ENCODE results near the gene GPAT3.
"Not testable (repeated sequence)": the region's sequence is repeated elsewhere in the genome, so short reads cannot be mapped to it uniquely, and the experiment has no call there.

DNA sequence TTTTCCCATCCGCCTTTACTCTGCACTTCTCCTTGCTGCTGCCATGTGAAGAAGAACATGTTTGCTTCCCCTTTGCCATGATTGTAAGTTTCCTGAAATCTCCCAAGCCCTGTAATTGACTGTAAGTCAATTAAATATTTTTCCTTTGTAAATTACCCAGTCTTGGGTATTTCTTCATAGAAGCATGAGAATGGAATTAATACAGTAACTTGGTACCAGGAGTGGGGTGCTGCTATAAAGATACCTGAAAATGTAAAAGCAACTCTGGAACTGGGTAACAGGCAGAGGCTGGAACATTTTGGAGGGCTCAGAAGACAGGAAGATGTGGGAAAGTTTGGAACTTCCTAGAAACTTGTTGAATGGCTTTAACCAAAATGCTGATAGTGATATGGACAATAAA lies 86.2 kb downstream of the GPAT3 start:
- TF ChIP-seq, protein P1, sequence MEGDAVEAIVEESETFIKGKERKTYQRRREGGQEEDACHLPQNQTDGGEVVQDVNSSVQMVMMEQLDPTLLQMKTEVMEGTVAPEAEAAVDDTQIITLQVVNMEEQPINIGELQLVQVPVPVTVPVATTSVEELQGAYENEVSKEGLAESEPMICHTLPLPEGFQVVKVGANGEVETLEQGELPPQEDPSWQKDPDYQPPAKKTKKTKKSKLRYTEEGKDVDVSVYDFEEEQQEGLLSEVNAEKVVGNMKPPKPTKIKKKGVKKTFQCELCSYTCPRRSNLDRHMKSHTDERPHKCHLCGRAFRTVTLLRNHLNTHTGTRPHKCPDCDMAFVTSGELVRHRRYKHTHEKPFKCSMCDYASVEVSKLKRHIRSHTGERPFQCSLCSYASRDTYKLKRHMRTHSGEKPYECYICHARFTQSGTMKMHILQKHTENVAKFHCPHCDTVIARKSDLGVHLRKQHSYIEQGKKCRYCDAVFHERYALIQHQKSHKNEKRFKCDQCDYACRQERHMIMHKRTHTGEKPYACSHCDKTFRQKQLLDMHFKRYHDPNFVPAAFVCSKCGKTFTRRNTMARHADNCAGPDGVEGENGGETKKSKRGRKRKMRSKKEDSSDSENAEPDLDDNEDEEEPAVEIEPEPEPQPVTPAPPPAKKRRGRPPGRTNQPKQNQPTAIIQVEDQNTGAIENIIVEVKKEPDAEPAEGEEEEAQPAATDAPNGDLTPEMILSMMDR (conservative IDR thresholded peaks at IDR 0.05), result not testable (repeated sequence)
- TF ChIP-seq EZH2 (IDR thresholded peaks at IDR 0.05; ENCODE audit: low read depth), result not testable (repeated sequence)

All from PC-9 (cell line).